Renal cortex interstitium (tissue), 15 donors: ENCODE measurements around the gene CD34. TPM values are rescaled to one million over a fixed set of nuclear protein-coding genes. Genes with fewer than 3 reads are reported as not detected.

Experiments
- DNase-seq, 11 donors: peaks; one replicate each; pipeline ENCODE4 v3.0.0-alpha.2; 2013; ENCODE audit warnings: low read depth in 9 of 11, low spot score in 4 of 11; ENCODE audit errors: extremely low read depth in 1 of 11
- long read RNA-seq, 16 experiments: transcript quantifications; one replicate each; lab custom pipeline, GENCODE V29; 2026
- polyA plus RNA-seq, 3 donors: library from polyadenylated mRNA; unstranded; fragments of 120-200 nt; gene quantifications; one replicate each; pipeline ENCODE4 v1.2.1, GENCODE V29; 2013; ENCODE audit not compliant: insufficient read length in 3 of 3

CD34 gene, protein sequence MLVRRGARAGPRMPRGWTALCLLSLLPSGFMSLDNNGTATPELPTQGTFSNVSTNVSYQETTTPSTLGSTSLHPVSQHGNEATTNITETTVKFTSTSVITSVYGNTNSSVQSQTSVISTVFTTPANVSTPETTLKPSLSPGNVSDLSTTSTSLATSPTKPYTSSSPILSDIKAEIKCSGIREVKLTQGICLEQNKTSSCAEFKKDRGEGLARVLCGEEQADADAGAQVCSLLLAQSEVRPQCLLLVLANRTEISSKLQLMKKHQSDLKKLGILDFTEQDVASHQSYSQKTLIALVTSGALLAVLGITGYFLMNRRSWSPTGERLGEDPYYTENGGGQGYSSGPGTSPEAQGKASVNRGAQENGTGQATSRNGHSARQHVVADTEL
- polyA plus RNA-seq = 100 to 1,000 TPM in 1 of 3 donors, 10 to 100 TPM in 2; 79.0 to 106 (median 95.1) TPM
- long read RNA-seq, donor 1, full-length matches to known transcripts = 8 of 62 reads
- long read RNA-seq, donor 1, partial matches to known transcripts = 54 of 62 reads
- long read RNA-seq, donor 1, other reads (novel, unspliced or antisense) = 0 of 62 reads
- long read RNA-seq, donor 2, full-length matches to known transcripts = 10 of 52 reads
- long read RNA-seq, donor 2, partial matches to known transcripts = 42 of 52 reads
- long read RNA-seq, donor 2, other reads (novel, unspliced or antisense) = 0 of 52 reads
- long read RNA-seq, donor 3, full-length matches to known transcripts = 28 of 84 reads
- long read RNA-seq, donor 3, partial matches to known transcripts = 56 of 84 reads
- long read RNA-seq, donor 3, other reads (novel, unspliced or antisense) = 0 of 84 reads
- long read RNA-seq, donor 4, full-length matches to known transcripts = 8 of 34 reads
- long read RNA-seq, donor 4, partial matches to known transcripts = 26 of 34 reads
- long read RNA-seq, donor 4, other reads (novel, unspliced or antisense) = 0 of 34 reads
- long read RNA-seq, donor 5 = 0 reads
- long read RNA-seq, donor 6, full-length matches to known transcripts = 12 of 47 reads
- long read RNA-seq, donor 6, partial matches to known transcripts = 35 of 47 reads
- long read RNA-seq, donor 6, other reads (novel, unspliced or antisense) = 0 of 47 reads
- long read RNA-seq, donor 7, full-length matches to known transcripts = 16 of 72 reads
- long read RNA-seq, donor 7, partial matches to known transcripts = 56 of 72 reads
- long read RNA-seq, donor 7, other reads (novel, unspliced or antisense) = 0 of 72 reads
- long read RNA-seq, donor 8, full-length matches to known transcripts = 24 of 93 reads
- long read RNA-seq, donor 8, partial matches to known transcripts = 69 of 93 reads
- long read RNA-seq, donor 8, other reads (novel, unspliced or antisense) = 0 of 93 reads
- long read RNA-seq, donor 9, full-length matches to known transcripts = 20 of 78 reads
- long read RNA-seq, donor 9, partial matches to known transcripts = 58 of 78 reads
- long read RNA-seq, donor 9, other reads (novel, unspliced or antisense) = 0 of 78 reads
- long read RNA-seq, donor 10, full-length matches to known transcripts = 13 of 78 reads
- long read RNA-seq, donor 10, partial matches to known transcripts = 65 of 78 reads
- long read RNA-seq, donor 10, other reads (novel, unspliced or antisense) = 0 of 78 reads
- long read RNA-seq, donor 11, full-length matches to known transcripts = 12 of 54 reads
- long read RNA-seq, donor 11, partial matches to known transcripts = 42 of 54 reads
- long read RNA-seq, donor 11, other reads (novel, unspliced or antisense) = 0 of 54 reads
- long read RNA-seq, donor 12, full-length matches to known transcripts = 10 of 23 reads
- long read RNA-seq, donor 12, partial matches to known transcripts = 13 of 23 reads
- long read RNA-seq, donor 12, other reads (novel, unspliced or antisense) = 0 of 23 reads
- long read RNA-seq, donor 13, full-length matches to known transcripts = 22 of 115 reads
- long read RNA-seq, donor 13, partial matches to known transcripts = 93 of 115 reads
- long read RNA-seq, donor 13, other reads (novel, unspliced or antisense) = 0 of 115 reads
- long read RNA-seq, donor 14, full-length matches to known transcripts = 14 of 35 reads
- long read RNA-seq, donor 14, partial matches to known transcripts = 21 of 35 reads
- long read RNA-seq, donor 14, other reads (novel, unspliced or antisense) = 0 of 35 reads
- long read RNA-seq, donor 15, full-length matches to known transcripts = 5 of 12 reads
- long read RNA-seq, donor 15, partial matches to known transcripts = 7 of 12 reads
- long read RNA-seq, donor 15, other reads (novel, unspliced or antisense) = 0 of 12 reads
- long read RNA-seq, donor 16, full-length matches to known transcripts = 30 of 121 reads
- long read RNA-seq, donor 16, partial matches to known transcripts = 91 of 121 reads
- long read RNA-seq, donor 16, other reads (novel, unspliced or antisense) = 0 of 121 reads

- peak in 1 of 11 donors; percentile 30 for DNase-seq
These were observed at the start of gene CD34 for GRCh38 chr1:207910591-207911354. TSS of gene CD34 (minus strand) at chr1:207911125. CDS start at chr1:207911080, 45 bp downstream.

- DNase-seq = no peak
These were observed 49.4 kb upstream of the CD34 start for GRCh38 chr1:207960346-207960745.

- no peak for DNase-seq
These were observed 49.0 kb upstream of the CD34 start for GRCh38 chr1:207959910-207960309.

- DNase-seq = peak in 4 of 11 donors; percentile 41 to 47 (median 44)
These were observed 48.4 kb upstream of the CD34 start for GRCh38 chr1:207959141-207959825.

DNA sequence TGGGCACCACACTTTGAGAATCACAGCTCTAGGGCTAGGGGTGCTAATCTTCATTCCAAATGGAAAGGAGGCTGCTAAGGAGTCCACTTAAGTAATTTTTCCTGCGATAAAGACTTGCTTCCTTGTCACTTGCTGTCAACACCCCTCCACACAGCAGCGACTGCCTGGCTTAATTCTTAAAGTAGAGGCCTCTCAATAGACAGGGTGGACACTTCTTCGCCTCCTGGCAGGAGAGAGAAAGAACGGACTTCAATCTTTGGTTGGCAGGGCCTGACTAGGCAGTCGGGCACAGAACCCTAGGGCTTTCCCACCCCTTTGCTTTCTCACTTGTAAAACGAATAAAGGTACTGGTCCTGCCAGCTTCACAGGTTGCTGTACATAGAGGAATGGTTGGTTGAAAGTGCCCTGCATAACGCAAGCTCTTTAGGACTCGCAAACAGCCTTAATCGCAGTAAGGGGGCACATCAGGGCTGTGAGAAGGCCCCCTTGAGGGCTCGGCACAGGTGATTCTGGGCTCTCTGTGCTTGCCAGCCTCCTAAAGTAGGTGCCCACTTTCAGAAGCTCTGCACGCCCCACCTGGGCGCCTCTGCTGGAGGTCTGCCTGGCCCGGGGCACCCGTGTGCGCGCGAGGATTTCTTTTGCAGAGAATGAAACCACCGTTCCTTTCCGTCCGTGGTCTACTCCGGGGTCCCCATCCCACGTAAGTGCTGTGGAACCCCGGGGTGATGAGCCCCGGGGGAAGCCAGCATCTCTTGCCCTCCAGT lies 47.6 kb upstream of the CD34 start:
- DNase-seq = no peak

- DNase-seq = no peak
These were observed 46.1 kb upstream of the CD34 start for GRCh38 chr1:207956986-207957385.

- DNase-seq = no peak
These were observed 43.2 kb upstream of the CD34 start for GRCh38 chr1:207954104-207954503.

DNA sequence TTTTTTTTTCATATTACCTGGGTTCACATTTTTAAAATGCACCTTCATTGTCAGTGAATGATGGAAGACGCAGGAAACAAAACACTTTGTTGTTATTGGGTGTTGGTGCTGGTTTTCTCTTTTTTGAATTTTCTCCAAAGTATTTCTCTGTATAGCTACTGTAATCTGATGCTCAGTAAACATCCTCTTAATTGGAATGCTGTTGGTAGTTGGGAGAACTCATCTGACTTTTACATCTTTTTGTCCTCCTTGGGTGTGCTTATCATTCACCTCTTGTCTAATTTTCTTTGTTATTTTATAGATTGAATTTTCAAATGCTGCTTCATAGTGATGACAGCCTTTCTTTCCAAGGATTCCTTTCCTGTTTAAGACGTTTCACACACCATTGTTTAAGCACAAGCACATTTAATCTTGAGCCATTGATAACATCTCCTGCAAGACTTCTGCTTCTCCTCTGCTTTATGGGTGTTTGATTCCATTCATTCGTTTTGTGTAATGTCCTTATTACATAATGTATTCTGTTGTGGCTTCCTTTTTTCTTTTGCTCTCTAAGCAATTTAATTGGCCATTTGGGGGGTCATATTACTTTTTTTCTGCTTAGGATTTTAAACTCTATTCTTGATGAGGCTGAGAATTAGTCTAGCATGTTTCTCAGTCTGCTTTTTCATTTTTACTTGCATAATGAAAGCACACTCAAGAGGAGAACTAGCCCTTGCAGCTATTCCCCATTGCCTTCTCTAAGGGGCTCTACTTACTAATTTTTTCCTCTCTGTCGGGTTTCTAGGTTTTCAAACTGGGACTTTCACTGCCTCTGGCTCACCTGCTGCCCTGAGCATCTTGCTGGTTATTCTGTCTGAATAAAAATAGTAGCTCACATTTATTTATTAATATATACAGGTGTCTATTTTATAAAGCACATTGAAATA lies 42.0 kb upstream of the CD34 start:
- no peak for DNase-seq

DNA sequence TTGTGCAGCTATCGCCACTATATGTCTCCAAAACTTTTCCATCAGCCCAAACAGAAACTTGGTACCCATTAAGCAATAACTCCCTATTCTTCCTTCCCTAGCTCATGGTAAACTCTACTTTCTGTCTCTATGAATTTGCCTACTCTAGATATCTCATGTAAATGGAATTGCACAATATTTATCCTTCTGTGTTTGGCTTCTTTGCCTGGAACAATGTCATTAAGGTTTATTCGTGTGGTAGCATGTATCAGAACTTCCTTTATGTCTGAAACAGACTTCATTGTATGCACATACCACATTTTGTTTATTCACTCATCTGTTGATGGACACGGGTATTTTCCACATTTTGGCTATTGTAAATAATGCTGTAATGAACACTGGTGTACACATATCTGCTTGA lies 40.7 kb upstream of the CD34 start:
- no peak for DNase-seq

- DNase-seq = no peak
These were observed 39.8 kb upstream of the CD34 start for GRCh38 chr1:207950750-207951149.

DNA sequence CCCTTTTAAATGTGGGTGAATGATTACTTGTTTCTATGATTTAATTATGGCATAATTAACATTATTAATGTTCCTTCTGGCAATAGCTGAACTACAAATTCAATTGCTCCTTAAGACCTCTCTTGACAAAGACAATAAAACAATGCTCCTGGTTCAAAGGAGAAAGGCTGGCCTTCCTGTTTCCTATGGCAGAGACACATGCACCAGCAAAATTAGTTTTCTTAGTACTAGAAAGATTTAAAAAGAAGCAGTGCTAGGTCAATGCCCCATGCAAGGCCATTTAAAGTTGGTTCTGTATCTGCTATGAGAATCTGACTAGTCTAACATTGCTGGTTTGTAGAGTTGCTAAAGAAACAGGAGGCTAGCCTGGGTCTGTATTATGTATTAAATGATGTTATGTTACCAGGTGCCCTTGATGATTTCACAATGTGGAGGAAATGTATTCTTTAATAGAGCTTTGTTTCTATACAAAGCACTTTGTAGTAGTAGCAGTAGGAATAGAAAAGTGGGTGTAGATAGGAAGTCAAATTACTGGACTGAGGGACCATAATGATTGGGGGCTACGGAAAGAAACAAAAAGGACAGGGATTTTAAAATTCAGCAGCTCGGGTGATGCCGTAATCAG lies 38.8 kb upstream of the CD34 start:
- DNase-seq = no peak

- DNase-seq = no peak
These were observed 37.8 kb upstream of the CD34 start for GRCh38 chr1:207948536-207949250.

- no peak for DNase-seq
These were observed 35.8 kb upstream of the CD34 start for GRCh38 chr1:207946756-207947155.
